HCT116 (cell line): ENCODE data around the gene CRACDL. TPM values are rescaled to one million over a fixed set of nuclear protein-coding genes. Genes with fewer than 3 reads are reported as not detected.

Experiments used
- ATAC-seq: fragments of 200-7000 bp; cut with Tn5 transposase; 2 replicates; pipeline ENCODE4 v1.9.1; 2020; ENCODE audit warnings: mild to moderate bottlenecking, moderate library complexity
- BruUV-seq: library from RNA; stranded (reverse); fragments of 400-500 nt; replicated peaks from 2 replicates; lab custom pipeline; 2021; lab: Mats Ljungman, UMichigan
- CTCF ChIA-PET: fragments of 300-600 bp; sonication (Branson Sonifier 250); formaldehyde crosslinking; loops from one replicate; lab custom pipeline; 2021; ENCODE audit warnings: antibody characterized with exemption; lab: Charles Lee
- POLR2A ChIA-PET: fragments of 300-600, 350-600 bp; sonication (Branson Sonifier 250); formaldehyde crosslinking; loops from one replicate; lab custom pipeline; 2021; ENCODE audit warnings: antibody characterized with exemption; lab: Charles Lee
- RAD21 ChIA-PET, 2 experiments: fragments of 300-600 bp; sonication (Branson Sonifier 250); formaldehyde crosslinking; loops; one replicate each; lab custom pipeline; 2023; ENCODE audit warnings: low total read pairs in 2 of 2; ENCODE audit not compliant: uncharacterized antibody in 2 of 2, unreplicated experiment in 2 of 2, low non-redundant PET in 1 of 2; lab: Charles Lee
- DNase-seq: peaks from one replicate; pipeline ENCODE4 v3.0.0-alpha.2; 2010; ENCODE audit warnings: low read depth, low spot score
- H2AFZ ChIP-seq: fragments of 200-600 bp; shearing (Covaris generic), sonication (generic); 2 replicates; pipeline ENCODE4 v1.6.1; 2017; ENCODE audit warnings: low read depth, mixed run types, mixed read lengths, antibody characterized with exemption, low read length; ENCODE audit not compliant: poor library complexity, severe bottlenecking
- H3K27ac ChIP-seq: 2 replicates; pipeline ENCODE4 v1.5.1; 2012; ENCODE audit warnings: low read depth, low read length
- H3K27me3 ChIP-seq: fragments of 200-600 bp; sonication (generic); 2 replicates; pipeline ENCODE4 v1.6.1; 2016; ENCODE audit warnings: mixed run types, low read length, mixed read lengths; ENCODE audit not compliant: insufficient read depth
- H3K36me3 ChIP-seq, 2 experiments: fragments of 200-500 bp in 1 of 2; fragments of 200-600 bp in 1 of 2; sonication (Bioruptor generic) in 1 of 2; sonication (generic) in 1 of 2; 2 replicates each; pipeline versions ENCODE4 v1.5.1 to v1.6.1; 2014 to 2016; ENCODE audit warnings: low read length in 2 of 2, inconsistent platforms in 1 of 2, mixed read lengths in 1 of 2, mixed run types in 1 of 2; ENCODE audit not compliant: insufficient read depth in 2 of 2, control insufficient read depth in 1 of 2
- H3K4me1 ChIP-seq, 2 experiments: fragments of 200-600 bp in 1 of 2; sonication (generic) in 1 of 2; 2 replicates each; pipeline versions ENCODE4 v1.5.1 to v1.6.1; 2012 to 2017; ENCODE audit warnings: low read length in 2 of 2, inconsistent platforms in 1 of 2, mild to moderate bottlenecking in 1 of 2, mixed read lengths in 1 of 2, mixed run types in 1 of 2, moderate library complexity in 1 of 2; ENCODE audit not compliant: insufficient read depth in 2 of 2, control insufficient read depth in 1 of 2
- H3K4me2 ChIP-seq: fragments of 200-600 bp; sonication (generic); 2 replicates; pipeline ENCODE4 v1.6.1; 2017; ENCODE audit warnings: mixed run types, low read length, mixed read lengths
- H3K4me3 ChIP-seq, 2 experiments: fragments of 200-600 bp in 1 of 2; sonication (generic) in 1 of 2; replicated peaks in 1 of 2; 2 replicates each; pipeline ENCODE4 v1.5.1; 2011 to 2016; ENCODE audit warnings: low read length in 2 of 2, control low read depth in 1 of 2, low read depth in 1 of 2, mild to moderate bottlenecking in 1 of 2, mixed read lengths in 1 of 2, mixed run types in 1 of 2
- H3K79me2 ChIP-seq: fragments of 200-600 bp; sonication (generic); 2 replicates; pipeline ENCODE4 v1.6.1; 2017; ENCODE audit warnings: mild to moderate bottlenecking, mixed run types, low read length, moderate library complexity, mixed read lengths; ENCODE audit not compliant: insufficient read depth
- H3K9ac ChIP-seq: fragments of 200-600 bp; sonication (generic); 2 replicates; pipeline ENCODE4 v1.6.1; 2016; ENCODE audit warnings: low read length, mixed read lengths
- H3K9me2 ChIP-seq: fragments of 200-600 bp; sonication (generic), shearing (Covaris generic); 2 replicates; pipeline ENCODE4 v1.6.1; 2017; ENCODE audit warnings: mixed run types, mild to moderate bottlenecking, moderate library complexity; ENCODE audit not compliant: insufficient read depth
- H3K9me3 ChIP-seq, 2 experiments: fragments of 200-500 bp in 1 of 2; fragments of 200-600 bp in 1 of 2; sonication (Bioruptor generic) in 1 of 2; sonication (generic) in 1 of 2; 2 replicates each; pipeline ENCODE4 v1.6.1; 2014 to 2017; ENCODE audit warnings: low read length in 2 of 2, mixed read lengths in 2 of 2, inconsistent platforms in 1 of 2, low read depth in 1 of 2, mild to moderate bottlenecking in 1 of 2, mixed run types in 1 of 2, moderate library complexity in 1 of 2; ENCODE audit not compliant: control insufficient read depth in 1 of 2, insufficient read depth in 1 of 2
- H4K20me1 ChIP-seq: fragments of 200-600 bp; sonication (generic), shearing (Covaris generic); 2 replicates; pipeline ENCODE4 v1.6.1; 2017; ENCODE audit warnings: mixed run types, mild to moderate bottlenecking, moderate library complexity; ENCODE audit not compliant: insufficient read depth
- CBX3 ChIP-seq: IDR thresholded peaks from 2 replicates; pipeline ENCODE4 v1.6.1; 2012; ENCODE audit warnings: low read depth
- CTCF ChIP-seq, 3 experiments: fragments of 200-600 bp in 1 of 3; sonication (generic) in 1 of 3; IDR thresholded peaks in 2 of 3; conservative IDR thresholded peaks in 1 of 3; 2 replicates each; pipeline ENCODE4 v1.5.1; 2012 to 2017; ENCODE audit warnings: low read depth in 2 of 3, low read length in 2 of 3, antibody characterized with exemption in 1 of 3, borderline replicate concordance in 1 of 3, control low read depth in 1 of 3, mild to moderate bottlenecking in 1 of 3, mixed read lengths in 1 of 3, mixed run types in 1 of 3, moderate library complexity in 1 of 3; ENCODE audit not compliant: insufficient read depth in 1 of 3
- ELF1 ChIP-seq: IDR thresholded peaks from 2 replicates; pipeline ENCODE4 v1.6.1; 2012; ENCODE audit warnings: low read depth, borderline replicate concordance
- EZH2 ChIP-seq: fragments of 200-600 bp; sonication (generic); IDR thresholded peaks from 2 replicates; pipeline ENCODE4 v1.6.1; 2017; ENCODE audit warnings: antibody characterized with exemption, mixed run types
- FOSL1 ChIP-seq: IDR thresholded peaks from 2 replicates; pipeline ENCODE4 v1.6.1; 2012; ENCODE audit warnings: low read depth
- MAX ChIP-seq: IDR thresholded peaks from 2 replicates; pipeline ENCODE4 v1.6.1; 2012
- POLR2AphosphoS5 ChIP-seq: IDR thresholded peaks from 2 replicates; pipeline ENCODE4 v1.6.1; 2011; ENCODE audit warnings: mild to moderate bottlenecking, low read depth, low read length, moderate library complexity
- RAD21 ChIP-seq: IDR thresholded peaks from 2 replicates; pipeline ENCODE4 v1.6.1; 2012; ENCODE audit warnings: low read depth, mild to moderate bottlenecking
- REST ChIP-seq: IDR thresholded peaks from 2 replicates; pipeline ENCODE4 v1.6.1; 2012; ENCODE audit warnings: low read depth
- SIN3A ChIP-seq: IDR thresholded peaks from 2 replicates; pipeline ENCODE4 v1.6.1; 2012; ENCODE audit warnings: low read depth
- SRF ChIP-seq: IDR thresholded peaks from 2 replicates; pipeline ENCODE4 v1.6.1; 2012; ENCODE audit warnings: low read depth
- TCF7L2 ChIP-seq: IDR thresholded peaks from 2 replicates; pipeline ENCODE4 v1.7.0; 2011; ENCODE audit warnings: borderline replicate concordance, inconsistent platforms; ENCODE audit not compliant: insufficient read depth, insufficient read length; ENCODE audit errors: extremely low read depth
- YY1 ChIP-seq: IDR thresholded peaks from 2 replicates; pipeline ENCODE4 v1.6.1; 2011; ENCODE audit warnings: low read length, low read depth, moderate library complexity, mild to moderate bottlenecking; ENCODE audit not compliant: insufficient replicate concordance; ENCODE audit errors: extremely low read depth
- ZBTB33 ChIP-seq: IDR thresholded peaks from 2 replicates; pipeline ENCODE4 v1.6.1; 2011; ENCODE audit warnings: mild to moderate bottlenecking, low read length, moderate library complexity; ENCODE audit not compliant: insufficient replicate concordance; ENCODE audit errors: extremely low read depth
- intact Hi-C: fragments of 100-400 bp; cut with micrococcal nuclease; formaldehyde crosslinking; loops from 2 replicates; pipeline ENCODE4 v1.10.0; 2022
- total RNA-seq: library from RNA; stranded (reverse); gene quantifications from one replicate; pipeline ENCODE4 v1.2.1, GENCODE V29; 2021; ENCODE audit not compliant: unreplicated experiment

Gene CRACDL
- total RNA-seq, 1 experiment from 2014 or later, result 1.1 TPM

GRCh38 chr2:98824256-98825019 is 111.6 kb downstream of the CRACDL start:
- RAD21 ChIA-PET, result no interaction called here
- H3K27me3 ChIP-seq, result no peaks in the 10 kb centered on the region

More at GRCh38 chr2:98824256-98825019, 111.6 kb downstream of the CRACDL start:
- BruUV-seq, result no TSS peak
- intact Hi-C loops, result loop anchor here (10.0 kb wide), 1 partner anchor 80 kb away; no protein-coding TSS in a partner anchor
- DNase-seq, result no peak
- Histone ChIP-seq H3K9ac (no peak overlapping the region), H3K4me3 (no peak overlapping the region), H3K9me3 (no peaks in the 10 kb centered on the region), H3K4me2 (no peak overlapping the region), H2AFZ (no peak overlapping the region), H3K9me2 (no peaks in the 10 kb centered on the region), H3K36me3 (no peaks in the 10 kb centered on the region), H3K4me1 (no peaks in the 10 kb centered on the region), H3K27ac (no peak overlapping the region), H3K79me2 (no peaks in the 10 kb centered on the region), H4K20me1 (no peaks in the 10 kb centered on the region)
- ChIA-PET CTCF (no interaction called here), POLR2A (no interaction called here)
- no peak for TF ChIP-seq CTCF (IDR thresholded peaks at IDR 0.05 in 2 of 3, conservative IDR thresholded peaks at IDR 0.05 in 1 of 3; ENCODE audit: borderline replicate concordance in 1 of 3, insufficient read depth in 1 of 3, low read depth in 2 of 3, low read length in 2 of 3)
- TF ChIP-seq POLR2AphosphoS5, result no peak
- no peak for TF ChIP-seq REST
- no peak for TF ChIP-seq EZH2
- TF ChIP-seq ELF1, result no peak
- TF ChIP-seq TCF7L2, result no peak
- no peak for TF ChIP-seq ZBTB33
- TF ChIP-seq SRF, result no peak
- no peak for TF ChIP-seq MAX
- no peak for TF ChIP-seq YY1
- TF ChIP-seq CBX3, result no peak
- TF ChIP-seq RAD21, result no peak
- no peak for TF ChIP-seq SIN3A
- TF ChIP-seq FOSL1, result no peak
- no peak for ATAC-seq
